SHP77 treated with DMSO at 0.1 percent for 48 hours (cell line): Measurements from ENCODE around the gene ZNG1F.
"Not testable (repeated sequence)": the region's sequence is repeated elsewhere in the genome, so short reads cannot be mapped to it uniquely, and the experiment has no call there.

Source experiments
- DNase-seq: peaks from one replicate; lab custom pipeline; 2025; lab: John Stamatoyannopoulos, UW

Gene ZNG1F

GRCh38 chr9:41123396-41123795 lies 65.7 kb downstream of the ZNG1F start:
- not testable (repeated sequence) for DNase-seq

- not testable (repeated sequence) for DNase-seq
Measured at GRCh38 chr9:41120696-41121095, 68.4 kb downstream of the ZNG1F start.

- not testable (repeated sequence) for DNase-seq
Measured at GRCh38 chr9:41119719-41120118, 69.4 kb downstream of the ZNG1F start.

GRCh38 chr9:41119311-41119710 lies 69.8 kb downstream of the ZNG1F start:
- not testable (repeated sequence) for DNase-seq

- DNase-seq = not testable (repeated sequence)
Measured at GRCh38 chr9:41113348-41113747, 75.8 kb downstream of the ZNG1F start.

GRCh38 chr9:41111414-41111813 lies 77.7 kb downstream of the ZNG1F start:
- DNase-seq = not testable (repeated sequence)

- DNase-seq = not testable (repeated sequence)
Measured at GRCh38 chr9:41110913-41111312, 78.2 kb downstream of the ZNG1F start.

- DNase-seq = not testable (repeated sequence)
Measured at GRCh38 chr9:41109253-41109652, 79.9 kb downstream of the ZNG1F start.

- not testable (repeated sequence) for DNase-seq
Measured at GRCh38 chr9:41108816-41109215, 80.3 kb downstream of the ZNG1F start.

- DNase-seq = not testable (repeated sequence)
Measured at GRCh38 chr9:41106472-41107116, 82.5 kb downstream of the ZNG1F start.

- not testable (repeated sequence) for DNase-seq
Measured at GRCh38 chr9:41105557-41106253, 83.4 kb downstream of the ZNG1F start.

- DNase-seq = not testable (repeated sequence)
Measured at GRCh38 chr9:41104542-41104941, 84.6 kb downstream of the ZNG1F start.

- DNase-seq = not testable (repeated sequence)
Measured at GRCh38 chr9:41100508-41100907, 88.6 kb downstream of the ZNG1F start.

GRCh38 chr9:41098759-41099158 lies 90.4 kb downstream of the ZNG1F start:
- not testable (repeated sequence) for DNase-seq

GRCh38 chr9:41095060-41095459 lies 94.1 kb downstream of the ZNG1F start:
- not testable (repeated sequence) for DNase-seq

GRCh38 chr9:41094010-41094773 lies 94.9 kb downstream of the ZNG1F start:
- not testable (repeated sequence) for DNase-seq

- not testable (repeated sequence) for DNase-seq
Measured at GRCh38 chr9:41090922-41091321, 98.2 kb downstream of the ZNG1F start.

GRCh38 chr9:41090386-41090785 lies 98.7 kb downstream of the ZNG1F start:
- not testable (repeated sequence) for DNase-seq

GRCh38 chr9:41088450-41089059 lies 100.6 kb downstream of the ZNG1F start:
- DNase-seq = not testable (repeated sequence)

- DNase-seq = not testable (repeated sequence)
Measured at GRCh38 chr9:41087929-41088328, 101.2 kb downstream of the ZNG1F start.

GRCh38 chr9:41087157-41087780 lies 101.8 kb downstream of the ZNG1F start:
- not testable (repeated sequence) for DNase-seq

GRCh38 chr9:41086685-41087084 lies 102.4 kb downstream of the ZNG1F start:
- not testable (repeated sequence) for DNase-seq
